GM12891 (cell line): ENCODE measurements around the gene PRKAG1.

Source experiments
- PAX5 ChIP-seq: IDR thresholded peaks from 2 replicates; pipeline ENCODE4 v1.6.1; 2011; ENCODE audit warnings: low read length, moderate library complexity, mild to moderate bottlenecking; ENCODE audit not compliant: insufficient read depth, severe bottlenecking
- POLR2A ChIP-seq: IDR thresholded peaks from 2 replicates; pipeline ENCODE4 v1.6.1; 2011; ENCODE audit warnings: low read depth, low read length, control low read depth

GRCh38 chr12:48961801-48962200 lies 56.8 kb downstream of the PRKAG1 start:
- TF ChIP-seq PAX5 (no peak), POLR2A (no peak)
